Measurements from ENCODE around the gene NPY2R.

NPY2R gene

GRCh38 chr4:155249016-155249566, 40.7 kb downstream of the NPY2R start:
- DNase-seq (ENCODE audit: low read depth in 2 of 2) = no peak

GRCh38 chr4:155252327-155252726, 43.9 kb downstream of the NPY2R start:
- no peak for DNase-seq (ENCODE audit: low read depth in 2 of 2)

DNA sequence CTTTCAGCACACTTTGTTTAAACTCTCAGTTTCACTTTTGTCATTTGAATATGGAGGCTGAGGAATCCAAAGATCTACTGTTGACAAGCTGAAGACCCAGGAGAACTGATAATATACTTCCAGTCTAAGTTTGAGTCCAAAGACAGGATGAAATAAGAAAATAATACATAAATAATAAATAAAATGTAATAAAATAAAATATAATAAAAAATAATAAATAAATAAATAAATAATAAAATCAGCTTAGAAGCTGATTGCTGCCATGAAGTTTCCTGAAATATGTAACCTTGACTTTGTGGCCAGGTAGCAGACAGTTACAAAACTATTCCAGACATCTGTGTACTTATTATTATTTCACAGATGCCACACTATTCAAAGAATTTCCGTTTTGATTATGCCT, 55.0 kb downstream of the NPY2R start:
- no peak for DNase-seq (ENCODE audit: low read depth in 2 of 2)

GRCh38 chr4:155265113-155265512, 56.7 kb downstream of the NPY2R start:
- DNase-seq (ENCODE audit: low read depth in 2 of 2) = no peak

Data from stimulated activated CD4-positive, alpha-beta T cell treated with anti-CD3 and anti-CD28 coated beads, Interleukin-12 subunit alpha, Interleukin-12 subunit beta, amount 100 ng/mL, for 24 hours (primary cell).